Panc1 (cell line): ENCODE results near the gene CIAO2B. TPM values are rescaled to one million over a fixed set of nuclear protein-coding genes. Genes with fewer than 3 reads are reported as not detected.

Experiments
- ATAC-seq: fragments of 200-7000 bp; cut with Tn5 transposase; 2 replicates; pipeline ENCODE4 v1.9.1; 2020; ENCODE audit warnings: mild to moderate bottlenecking, moderate library complexity
- BruUV-seq: library from RNA; stranded (reverse); fragments of 400-500 nt; replicated peaks from 2 replicates; lab custom pipeline; 2021; lab: Mats Ljungman, UMichigan
- CTCF ChIA-PET: fragments of 300-600 bp; sonication (Branson Sonifier 250); formaldehyde crosslinking; loops from one replicate; lab custom pipeline; 2022; ENCODE audit warnings: antibody characterized with exemption; lab: Charles Lee
- POLR2A ChIA-PET: fragments of 300-600 bp; sonication (Branson Sonifier 250); formaldehyde crosslinking; loops from one replicate; lab custom pipeline; 2022; ENCODE audit warnings: antibody characterized with exemption; lab: Charles Lee
- DNase-seq: peaks from one replicate; pipeline ENCODE4 v3.0.0-alpha.2; 2010; ENCODE audit warnings: low read depth, low spot score
- H3K27ac ChIP-seq: 2 replicates; pipeline ENCODE4 v1.5.1; 2011; ENCODE audit warnings: mild to moderate bottlenecking, low read length, inconsistent platforms
- H3K27me3 ChIP-seq: fragments of 200-500 bp; sonication (Bioruptor generic); 2 replicates; pipeline ENCODE4 v1.6.0; 2014; ENCODE audit warnings: low read length, inconsistent platforms; ENCODE audit not compliant: control insufficient read depth, insufficient read depth
- H3K36me3 ChIP-seq: fragments of 200-500 bp; sonication (Bioruptor generic); 2 replicates; pipeline ENCODE4 v1.5.1; 2014; ENCODE audit warnings: inconsistent platforms, mild to moderate bottlenecking, low read length, moderate library complexity; ENCODE audit not compliant: control insufficient read depth, insufficient read depth
- H3K4me1 ChIP-seq: 2 replicates; pipeline ENCODE4 v1.5.1; 2011; ENCODE audit warnings: inconsistent platforms, mild to moderate bottlenecking, low read length, moderate library complexity; ENCODE audit not compliant: control insufficient read depth, insufficient read depth
- H3K4me3 ChIP-seq, 2 experiments: 2 replicates each; pipeline ENCODE4 v1.5.1; 2011 to 2012; ENCODE audit warnings: low read depth in 2 of 2, low read length in 2 of 2, mild to moderate bottlenecking in 2 of 2, inconsistent platforms in 1 of 2, moderate library complexity in 1 of 2
- H3K9me3 ChIP-seq: fragments of 200-500 bp; sonication (Bioruptor generic); 2 replicates; pipeline ENCODE4 v1.5.1; 2014; ENCODE audit warnings: low read depth, mild to moderate bottlenecking, inconsistent platforms, low read length, moderate library complexity; ENCODE audit not compliant: control insufficient read depth, insufficient read depth
- CTCF ChIP-seq: fragments of 450-650 bp; IDR thresholded peaks from 2 replicates; pipeline ENCODE4 v1.5.1; 2017; ENCODE audit warnings: mild to moderate bottlenecking
- POLR2AphosphoS5 ChIP-seq: IDR thresholded peaks from 2 replicates; pipeline ENCODE4 v1.6.1; 2012; ENCODE audit warnings: mild to moderate bottlenecking, low read depth, low read length, moderate library complexity
- SIN3A ChIP-seq: IDR thresholded peaks from 2 replicates; pipeline ENCODE4 v1.6.1; 2012; ENCODE audit warnings: low read depth, mild to moderate bottlenecking, low read length, moderate library complexity, borderline replicate concordance; ENCODE audit not compliant: insufficient read depth
- TCF7L2 ChIP-seq: IDR thresholded peaks from 2 replicates; pipeline ENCODE4 v1.6.1; 2011; ENCODE audit warnings: mild to moderate bottlenecking, low read depth, low read length, inconsistent platforms
- in situ Hi-C: cut with HindIII; loops from 2 replicates; pipeline ENCODE4 v1.10.0; 2016; ENCODE audit warnings: low sequenced_read_pairs, low pct_unique_long_range_greater_than_20kb
- intact Hi-C: fragments of 100-400 bp; cut with micrococcal nuclease; formaldehyde crosslinking; loops from one replicate; pipeline ENCODE4 v1.10.0; 2022; ENCODE audit not compliant: unreplicated experiment
- total RNA-seq: library from RNA; stranded (reverse); gene quantifications from one replicate; pipeline ENCODE4 v1.2.1, GENCODE V29; 2021; ENCODE audit not compliant: unreplicated experiment
- TF ChIP-seq, protein P1 (sequence below), 2 experiments: IDR thresholded peaks; 2 replicates each; pipeline ENCODE4 v1.6.1; 2011 to 2012; ENCODE audit warnings: low read depth in 2 of 2, control low read depth in 1 of 2, low read length in 1 of 2, mild to moderate bottlenecking in 1 of 2, moderate library complexity in 1 of 2; ENCODE audit not compliant: insufficient read depth in 1 of 2

Gene CIAO2B
- total RNA-seq, 1 experiment from 2014 or later: 96.6 TPM

DNA sequence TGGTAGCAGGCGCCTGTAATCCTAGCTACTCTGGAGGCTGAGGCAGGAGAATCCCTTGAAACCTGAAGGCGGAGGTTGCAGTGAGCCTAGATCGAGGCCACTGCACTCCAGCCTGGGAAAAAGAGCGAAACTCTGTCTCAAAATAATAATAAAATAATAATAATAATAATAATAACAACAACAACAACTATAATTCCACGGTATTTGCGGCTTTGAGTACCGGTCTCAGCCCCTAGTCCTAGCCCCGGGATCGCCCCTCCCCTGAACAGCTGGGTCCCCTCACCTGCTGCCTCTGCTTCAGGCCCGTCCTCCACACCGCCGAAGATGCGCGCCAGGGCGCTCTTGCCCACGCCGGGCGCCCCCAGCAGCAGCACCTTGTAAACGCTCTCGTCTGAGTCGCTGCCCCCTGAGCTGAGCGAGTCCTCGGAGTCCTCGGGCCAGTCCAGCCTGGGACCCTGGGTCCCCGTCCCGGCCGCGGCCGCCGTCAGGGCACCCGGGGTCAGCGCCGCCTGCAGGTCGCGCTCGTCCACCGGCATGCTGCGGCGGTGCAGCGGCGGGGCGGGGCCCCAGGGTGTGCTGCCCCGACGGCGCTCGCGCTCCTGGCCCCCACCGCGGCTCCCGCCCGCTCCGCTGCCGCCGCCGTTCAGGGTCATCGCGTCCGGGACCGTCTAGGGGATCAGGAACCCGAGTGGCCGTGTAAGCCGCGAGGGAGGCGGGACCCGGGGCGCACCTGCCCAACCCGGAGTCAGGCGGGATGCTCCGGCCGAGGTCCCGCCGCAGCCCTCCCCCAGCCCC lies 9.5 kb downstream of the CIAO2B start:
- no peak for DNase-seq
- ATAC-seq: peak; percentile 65

DNA sequence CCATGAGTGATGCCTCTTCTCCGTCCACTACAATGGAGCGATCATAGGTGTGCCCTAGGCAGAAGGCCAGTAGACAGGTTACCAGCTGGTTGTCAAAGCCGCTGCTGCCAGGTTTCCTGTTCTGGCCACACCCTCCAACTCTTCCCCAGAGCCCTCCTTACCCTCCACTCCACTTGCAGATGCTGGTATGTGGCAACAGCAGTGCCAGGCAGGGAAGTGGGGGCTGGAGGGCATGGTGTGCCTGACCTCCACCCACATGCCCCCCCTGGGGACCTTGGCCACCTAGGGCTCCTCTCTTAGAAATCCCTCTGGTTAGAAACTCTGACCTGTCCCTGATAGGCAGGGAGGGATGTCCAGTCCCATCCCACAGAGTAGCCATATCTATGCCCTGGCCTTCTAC lies 10.3 kb downstream of the CIAO2B start:
- in situ Hi-C loops (no loop called here), intact Hi-C loops (no loop called here)
- no peaks in the 10 kb centered on the region for H3K36me3 ChIP-seq
- ATAC-seq (no peak), DNase-seq (no peak)
- TF ChIP-seq TCF7L2 (no peak), CTCF (no peak), SIN3A (no peak), POLR2AphosphoS5 (no peak)
- TF ChIP-seq, protein P1, sequence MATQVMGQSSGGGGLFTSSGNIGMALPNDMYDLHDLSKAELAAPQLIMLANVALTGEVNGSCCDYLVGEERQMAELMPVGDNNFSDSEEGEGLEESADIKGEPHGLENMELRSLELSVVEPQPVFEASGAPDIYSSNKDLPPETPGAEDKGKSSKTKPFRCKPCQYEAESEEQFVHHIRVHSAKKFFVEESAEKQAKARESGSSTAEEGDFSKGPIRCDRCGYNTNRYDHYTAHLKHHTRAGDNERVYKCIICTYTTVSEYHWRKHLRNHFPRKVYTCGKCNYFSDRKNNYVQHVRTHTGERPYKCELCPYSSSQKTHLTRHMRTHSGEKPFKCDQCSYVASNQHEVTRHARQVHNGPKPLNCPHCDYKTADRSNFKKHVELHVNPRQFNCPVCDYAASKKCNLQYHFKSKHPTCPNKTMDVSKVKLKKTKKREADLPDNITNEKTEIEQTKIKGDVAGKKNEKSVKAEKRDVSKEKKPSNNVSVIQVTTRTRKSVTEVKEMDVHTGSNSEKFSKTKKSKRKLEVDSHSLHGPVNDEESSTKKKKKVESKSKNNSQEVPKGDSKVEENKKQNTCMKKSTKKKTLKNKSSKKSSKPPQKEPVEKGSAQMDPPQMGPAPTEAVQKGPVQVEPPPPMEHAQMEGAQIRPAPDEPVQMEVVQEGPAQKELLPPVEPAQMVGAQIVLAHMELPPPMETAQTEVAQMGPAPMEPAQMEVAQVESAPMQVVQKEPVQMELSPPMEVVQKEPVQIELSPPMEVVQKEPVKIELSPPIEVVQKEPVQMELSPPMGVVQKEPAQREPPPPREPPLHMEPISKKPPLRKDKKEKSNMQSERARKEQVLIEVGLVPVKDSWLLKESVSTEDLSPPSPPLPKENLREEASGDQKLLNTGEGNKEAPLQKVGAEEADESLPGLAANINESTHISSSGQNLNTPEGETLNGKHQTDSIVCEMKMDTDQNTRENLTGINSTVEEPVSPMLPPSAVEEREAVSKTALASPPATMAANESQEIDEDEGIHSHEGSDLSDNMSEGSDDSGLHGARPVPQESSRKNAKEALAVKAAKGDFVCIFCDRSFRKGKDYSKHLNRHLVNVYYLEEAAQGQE (IDR thresholded peaks at IDR 0.05; ENCODE audit: insufficient read depth in 1 of 2, low read depth in 2 of 2, low read length in 1 of 2): no peak
- peaks cover 6% of the 10 kb centered on the region; the same call in 1 of the 2 replicates for H3K4me1 ChIP-seq
- no peak overlapping the region for H3K27ac ChIP-seq
- no peaks in the 10 kb centered on the region for H3K9me3 ChIP-seq
- ChIA-PET CTCF (no interaction called here), POLR2A (no interaction called here)
- no peaks in the 10 kb centered on the region for H3K27me3 ChIP-seq
- BruUV-seq: no TSS peak
- no peak overlapping the region for H3K4me3 ChIP-seq

More for the DNA sequence above, 9.5 kb downstream of the CIAO2B start:
- BruUV-seq: no TSS peak
- POLR2A ChIA-PET: no interaction called here
- no peaks in the 10 kb centered on the region for H3K36me3 ChIP-seq
- peak; percentile 77 for TF ChIP-seq CTCF
- TF ChIP-seq, protein P1 (IDR thresholded peaks at IDR 0.05; ENCODE audit: insufficient read depth in 1 of 2, low read depth in 2 of 2, low read length in 1 of 2): no peak
- no peaks in the 10 kb centered on the region for H3K9me3 ChIP-seq
- no peak overlapping the region for H3K27ac ChIP-seq
- no peaks in the 10 kb centered on the region for H3K27me3 ChIP-seq
- in situ Hi-C loops (no loop called here), intact Hi-C loops (no loop called here)
- H3K4me1 ChIP-seq: peaks cover 6% of the 10 kb centered on the region; the same call in 1 of the 2 replicates
- CTCF ChIA-PET: no interaction called here
- peak overlapping the region; percentile 37 to 46 for H3K4me3 ChIP-seq
